GM12874 (cell line): ENCODE results near the gene AMBRA1.

Source experiments
- CTCF ChIP-seq: IDR thresholded peaks from 2 replicates; pipeline ENCODE4 v1.5.1; 2011; ENCODE audit warnings: low read depth, mild to moderate bottlenecking, control low read depth, low read length, moderate library complexity; ENCODE audit not compliant: insufficient read depth

Gene AMBRA1

DNA sequence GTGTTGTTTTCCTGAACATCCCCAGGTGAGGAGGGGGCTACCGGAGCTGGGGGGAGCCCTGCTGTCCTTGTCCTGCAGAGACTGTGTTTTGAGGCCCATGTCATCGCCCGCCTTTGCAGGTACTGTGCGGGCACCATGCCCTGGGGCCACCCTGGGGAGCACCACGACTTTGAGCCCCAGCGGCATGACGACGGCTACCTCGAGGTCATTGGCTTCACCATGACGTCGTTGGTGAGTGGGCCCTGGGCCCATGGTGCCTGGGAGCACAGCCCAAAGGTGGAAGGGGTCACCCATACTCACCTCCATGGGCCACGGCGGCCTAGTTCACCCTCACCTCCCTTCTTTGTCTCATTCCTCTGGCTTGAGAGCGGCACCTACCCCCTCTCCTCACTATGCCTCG is 219.0 kb downstream of the AMBRA1 start:
- TF ChIP-seq CTCF = no peak

DNA sequence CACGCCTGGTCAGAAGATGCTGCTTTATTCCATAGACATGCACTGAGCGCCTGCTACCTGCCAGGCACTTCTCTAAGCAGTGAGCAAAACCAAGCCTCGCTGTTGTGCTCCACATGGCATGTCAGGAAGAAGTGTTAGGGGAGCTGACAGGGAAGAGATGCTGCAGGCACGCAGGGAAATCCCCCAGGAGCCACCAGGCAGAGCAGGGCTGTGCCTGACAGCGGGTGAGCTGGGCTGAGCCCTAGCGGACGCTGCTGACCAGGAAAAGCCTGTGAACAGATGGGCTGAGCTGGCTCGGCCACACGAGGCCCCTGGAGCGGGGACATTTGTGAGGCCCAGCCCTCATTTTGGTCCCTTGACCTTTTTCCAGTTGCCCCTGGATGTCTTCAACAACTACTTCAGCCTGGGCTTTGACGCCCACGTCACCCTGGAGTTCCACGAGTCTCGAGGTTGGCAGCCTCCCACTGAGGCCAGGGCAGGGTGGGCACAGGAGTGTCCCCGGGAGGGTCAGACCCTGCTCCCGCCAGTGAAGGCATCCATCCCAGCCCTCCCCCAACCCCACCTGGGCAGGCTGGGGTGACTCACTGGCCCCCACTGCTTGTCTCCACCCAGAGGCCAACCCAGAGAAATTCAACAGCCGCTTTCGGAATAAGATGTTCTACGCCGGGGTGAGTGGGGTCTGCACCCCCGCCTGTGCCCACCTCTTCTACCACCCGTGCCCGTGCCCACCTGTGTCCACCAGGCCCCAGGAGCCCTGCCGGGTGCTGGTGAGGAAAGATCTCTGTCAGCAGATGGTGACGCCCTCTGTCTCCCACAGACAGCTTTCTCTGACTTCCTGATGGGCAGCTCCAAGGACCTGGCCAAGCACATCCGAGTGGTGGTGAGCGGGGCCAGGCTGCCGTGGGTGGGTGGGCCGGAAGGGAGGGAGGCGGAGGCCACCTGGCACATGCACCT is 219.8 kb downstream of the AMBRA1 start:
- no peak for TF ChIP-seq CTCF

GRCh38 chr11:46372086-46372485 is 221.7 kb downstream of the AMBRA1 start:
- no peak for TF ChIP-seq CTCF

- TF ChIP-seq CTCF = no peak
Observed at GRCh38 chr11:46370253-46370652, 223.6 kb downstream of the AMBRA1 start.

- peak; percentile 99 for TF ChIP-seq CTCF
Observed at GRCh38 chr11:46369458-46370152, 224.2 kb downstream of the AMBRA1 start.

- TF ChIP-seq CTCF = no peak
Observed at GRCh38 chr11:46367916-46368267, 225.9 kb downstream of the AMBRA1 start.

DNA sequence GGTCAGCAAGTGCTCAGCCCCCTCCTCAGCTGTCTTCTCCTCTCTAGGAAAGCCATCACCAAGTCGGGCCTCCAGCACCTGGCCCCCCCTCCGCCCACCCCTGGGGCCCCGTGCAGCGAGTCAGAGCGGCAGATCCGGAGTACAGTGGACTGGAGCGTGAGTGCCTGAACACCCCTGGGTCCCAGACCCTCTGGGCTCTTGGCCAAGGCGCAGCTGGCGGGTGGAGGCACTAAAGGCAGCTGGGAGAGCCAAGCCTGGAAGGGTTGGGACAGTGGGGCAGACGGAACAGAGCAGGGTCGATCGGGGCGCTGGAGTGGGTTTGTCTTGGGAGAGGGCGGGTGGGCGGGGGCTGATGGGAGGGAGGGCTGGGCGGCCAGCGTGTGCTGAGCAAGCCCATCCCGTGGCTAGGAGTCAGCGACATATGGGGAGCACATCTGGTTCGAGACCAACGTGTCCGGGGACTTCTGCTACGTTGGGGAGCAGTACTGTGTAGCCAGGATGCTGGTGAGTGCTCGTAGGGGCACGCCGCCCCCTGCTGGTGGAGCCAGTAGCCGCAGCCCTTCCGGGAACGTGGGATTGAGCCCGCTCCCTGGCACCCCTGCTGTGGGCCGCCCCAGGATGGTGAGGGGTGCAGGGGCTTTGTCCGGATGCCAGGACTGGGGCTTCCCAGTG is 226.4 kb downstream of the AMBRA1 start:
- peak; percentile 97 for TF ChIP-seq CTCF
